Measurements from ENCODE around the gene THSD4. TPM values are rescaled to one million over a fixed set of nuclear protein-coding genes. Genes with fewer than 3 reads are reported as not detected.

THSD4 gene
- total RNA-seq, 2 experiments from 2014 or later = not detected

DNA sequence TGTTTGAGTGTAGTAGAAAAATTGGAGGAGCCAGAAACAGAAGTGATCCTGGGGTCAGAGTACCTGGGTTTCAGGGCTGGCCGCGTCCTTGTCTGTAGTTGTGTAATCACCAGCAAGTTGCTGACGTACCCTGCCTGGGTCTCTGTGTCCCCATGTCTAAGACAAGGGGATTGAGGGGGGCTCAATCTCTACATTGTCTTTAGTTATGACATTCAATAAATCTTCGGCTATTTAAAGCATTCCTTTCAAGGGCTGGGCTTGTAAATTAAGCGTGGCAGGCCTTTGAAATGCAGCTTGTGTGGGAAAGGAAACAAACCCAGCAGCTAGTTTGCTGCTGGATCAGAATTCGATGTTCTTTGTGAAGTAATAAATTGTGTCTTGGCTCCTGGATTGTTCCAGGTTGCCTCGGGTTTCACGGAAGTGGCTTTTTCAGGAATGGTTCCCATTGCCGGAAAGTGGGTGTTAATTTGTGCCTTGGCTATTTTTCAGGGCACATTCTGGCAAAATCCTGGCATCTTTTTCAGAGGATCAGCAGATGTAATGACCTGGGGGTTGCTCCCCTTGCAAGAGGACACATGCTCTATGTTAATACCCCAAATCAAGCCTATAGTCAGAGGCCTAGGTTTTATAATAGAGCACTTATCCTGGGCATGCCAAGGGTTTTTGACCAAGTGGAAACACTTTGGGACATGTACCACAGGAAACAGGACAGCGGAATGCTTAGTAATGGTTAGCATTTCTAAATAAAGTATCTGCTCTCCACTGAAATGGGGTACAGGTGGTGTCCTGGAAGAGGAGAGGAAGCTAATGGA, 400.3 kb downstream of the THSD4 start:
- no peaks in the 10 kb centered on the region for H3K4me1 ChIP-seq (ENCODE audit: insufficient read depth, low read length)
- H3K27ac ChIP-seq (ENCODE audit: low read depth in 1 of 2, low read length in 2 of 2) = no peak overlapping the region
- CTCF ChIA-PET = interaction anchor here (1.2 kb wide), 1 partner anchor 13 kb away, joined by 4 read pairs; no protein-coding TSS in a partner anchor
- H3K4me3 ChIP-seq (ENCODE audit: low read length) = no peak overlapping the region
- no peak overlapping the region for H3K4me3 Mint-ChIP-seq
- intact Hi-C loops (cut with DNase I, micrococcal nuclease) = no loop called here
- peaks cover 56% of the 10 kb centered on the region for H3K27me3 Mint-ChIP-seq
- H3K36me3 ChIP-seq (ENCODE audit: insufficient read depth, low read length) = no peaks in the 10 kb centered on the region
- no peaks in the 10 kb centered on the region for H3K9me3 Mint-ChIP-seq
- ATAC-seq (ENCODE audit: poor library complexity) = no peak
- no peak overlapping the region for H3K27ac Mint-ChIP-seq
- TF ChIP-seq, protein P1, sequence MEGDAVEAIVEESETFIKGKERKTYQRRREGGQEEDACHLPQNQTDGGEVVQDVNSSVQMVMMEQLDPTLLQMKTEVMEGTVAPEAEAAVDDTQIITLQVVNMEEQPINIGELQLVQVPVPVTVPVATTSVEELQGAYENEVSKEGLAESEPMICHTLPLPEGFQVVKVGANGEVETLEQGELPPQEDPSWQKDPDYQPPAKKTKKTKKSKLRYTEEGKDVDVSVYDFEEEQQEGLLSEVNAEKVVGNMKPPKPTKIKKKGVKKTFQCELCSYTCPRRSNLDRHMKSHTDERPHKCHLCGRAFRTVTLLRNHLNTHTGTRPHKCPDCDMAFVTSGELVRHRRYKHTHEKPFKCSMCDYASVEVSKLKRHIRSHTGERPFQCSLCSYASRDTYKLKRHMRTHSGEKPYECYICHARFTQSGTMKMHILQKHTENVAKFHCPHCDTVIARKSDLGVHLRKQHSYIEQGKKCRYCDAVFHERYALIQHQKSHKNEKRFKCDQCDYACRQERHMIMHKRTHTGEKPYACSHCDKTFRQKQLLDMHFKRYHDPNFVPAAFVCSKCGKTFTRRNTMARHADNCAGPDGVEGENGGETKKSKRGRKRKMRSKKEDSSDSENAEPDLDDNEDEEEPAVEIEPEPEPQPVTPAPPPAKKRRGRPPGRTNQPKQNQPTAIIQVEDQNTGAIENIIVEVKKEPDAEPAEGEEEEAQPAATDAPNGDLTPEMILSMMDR (IDR thresholded peaks at IDR 0.05) = no peak
- POLR2A ChIA-PET = no interaction called here
- H3K27me3 ChIP-seq (ENCODE audit: control insufficient read depth in 1 of 2, insufficient read depth in 2 of 2, low read length in 2 of 2) = peaks cover 0 to 4% of the 10 kb centered on the region in 2 experiments
- H3K9me3 ChIP-seq (ENCODE audit: control insufficient read depth in 1 of 2, insufficient read depth in 1 of 2, low read length in 2 of 2) = no peaks in the 10 kb centered on the region
- no peaks in the 10 kb centered on the region for H3K36me3 Mint-ChIP-seq (ENCODE audit: low read depth)
- DNase-seq = no peak
- H3K4me1 Mint-ChIP-seq (ENCODE audit: low read depth) = no peaks in the 10 kb centered on the region

DNA sequence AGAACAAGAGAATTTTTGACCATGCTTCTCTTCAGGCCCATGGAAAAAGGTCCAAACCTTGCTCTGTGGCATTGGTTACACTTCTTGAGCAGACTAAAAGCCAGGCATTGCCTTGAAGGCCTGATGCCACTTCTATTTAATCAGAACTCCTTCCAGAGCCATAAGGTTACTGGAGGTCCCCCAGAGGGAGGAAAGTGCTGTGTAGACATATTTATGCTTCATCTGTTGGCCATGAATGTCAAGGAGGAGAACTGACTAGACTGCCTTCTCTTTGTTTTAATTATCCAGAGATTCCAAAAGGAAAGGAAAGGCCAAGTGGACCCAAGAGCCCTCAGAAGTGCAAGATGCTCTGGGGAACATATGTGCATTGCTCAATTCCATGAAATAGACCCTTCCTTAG, 402.5 kb downstream of the THSD4 start:
- no peak overlapping the region for H3K4me3 Mint-ChIP-seq
- Histone ChIP-seq H3K4me3 (ENCODE audit: low read length) (no peak overlapping the region), H3K4me1 (ENCODE audit: insufficient read depth, low read length) (no peaks in the 10 kb centered on the region), H3K27ac (ENCODE audit: low read depth in 1 of 2, low read length in 2 of 2) (no peak overlapping the region), H3K27me3 (ENCODE audit: control insufficient read depth in 1 of 2, insufficient read depth in 2 of 2, low read length in 2 of 2) (peaks cover 0 to 4% of the 10 kb centered on the region in 2 experiments), H3K36me3 (ENCODE audit: insufficient read depth, low read length) (no peaks in the 10 kb centered on the region), H3K9me3 (ENCODE audit: control insufficient read depth in 1 of 2, insufficient read depth in 1 of 2, low read length in 2 of 2) (no peaks in the 10 kb centered on the region)
- ChIA-PET POLR2A (no interaction called here), CTCF (no interaction called here)
- H3K4me1 Mint-ChIP-seq (ENCODE audit: low read depth) = no peaks in the 10 kb centered on the region
- peaks cover 57% of the 10 kb centered on the region for H3K27me3 Mint-ChIP-seq
- no peaks in the 10 kb centered on the region for H3K36me3 Mint-ChIP-seq (ENCODE audit: low read depth)
- no peak overlapping the region for H3K27ac Mint-ChIP-seq
- intact Hi-C loops (cut with DNase I, micrococcal nuclease) = no loop called here
- no peaks in the 10 kb centered on the region for H3K9me3 Mint-ChIP-seq
- ATAC-seq (ENCODE audit: poor library complexity) = no peak
- DNase-seq = no peak
- TF ChIP-seq, protein P1 (IDR thresholded peaks at IDR 0.05) = no peak

DNA sequence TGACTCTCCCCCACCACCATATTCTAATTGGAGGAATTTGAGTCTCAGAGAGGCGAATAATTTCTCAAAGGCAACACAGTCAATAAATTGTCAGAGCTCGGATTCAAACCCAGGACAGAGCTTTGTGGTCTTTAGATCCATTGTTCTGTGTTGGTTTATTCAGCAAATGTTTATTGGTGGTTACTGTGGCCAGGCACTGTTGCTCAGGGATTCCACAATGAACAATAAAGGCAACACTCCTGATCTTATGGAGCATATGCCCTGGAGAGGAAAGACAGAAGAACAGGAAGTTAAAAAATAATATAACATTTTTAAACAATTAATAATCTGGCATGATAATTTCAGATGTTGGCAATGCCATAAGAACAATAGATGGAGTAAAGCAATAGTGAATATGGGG, 403.4 kb downstream of the THSD4 start:
- H3K4me3 ChIP-seq (ENCODE audit: low read length) = no peak overlapping the region
- no peaks in the 10 kb centered on the region for H3K4me1 ChIP-seq (ENCODE audit: insufficient read depth, low read length)
- TF ChIP-seq, protein P1 (IDR thresholded peaks at IDR 0.05) = no peak
- H3K9me3 Mint-ChIP-seq = no peaks in the 10 kb centered on the region
- no peak overlapping the region for H3K4me3 Mint-ChIP-seq
- H3K27me3 Mint-ChIP-seq = peaks cover 57% of the 10 kb centered on the region
- no peak for DNase-seq
- no peaks in the 10 kb centered on the region for H3K36me3 Mint-ChIP-seq (ENCODE audit: low read depth)
- H3K27me3 ChIP-seq (ENCODE audit: control insufficient read depth in 1 of 2, insufficient read depth in 2 of 2, low read length in 2 of 2) = peaks cover 0 to 4% of the 10 kb centered on the region in 2 experiments
- ChIA-PET CTCF (no interaction called here), POLR2A (no interaction called here)
- H3K4me1 Mint-ChIP-seq (ENCODE audit: low read depth) = no peaks in the 10 kb centered on the region
- no peak overlapping the region for H3K27ac Mint-ChIP-seq
- no peak for ATAC-seq (ENCODE audit: poor library complexity)
- H3K9me3 ChIP-seq (ENCODE audit: control insufficient read depth in 1 of 2, insufficient read depth in 1 of 2, low read length in 2 of 2) = no peaks in the 10 kb centered on the region
- no peak overlapping the region for H3K27ac ChIP-seq (ENCODE audit: low read depth in 1 of 2, low read length in 2 of 2)
- no peaks in the 10 kb centered on the region for H3K36me3 ChIP-seq (ENCODE audit: insufficient read depth, low read length)
- intact Hi-C loops (cut with DNase I, micrococcal nuclease) = no loop called here

All from CD4-positive, alpha-beta T cell (primary cell).